Tibial nerve (tissue), 4 donors: Measurements from ENCODE around the gene NEUROD1. TPM values are rescaled to one million over a fixed set of nuclear protein-coding genes. Genes with fewer than 3 reads are reported as not detected.

Experiments
- DNase-seq, 2 donors: peaks; one replicate each; pipeline ENCODE4 v3.0.0-alpha.2; 2019; ENCODE audit warnings: low spot score in 2 of 2
- H3K27ac ChIP-seq, 4 donors: fragments of 200-600 bp; sonication (generic) in 3 of 4; one replicate each; pipeline ENCODE4 v1.5.1; 2017 to 2019; ENCODE audit warnings: mild to moderate bottlenecking in 1 of 4
- H3K27me3 ChIP-seq, 2 donors: fragments of 200-600 bp; sonication (generic) in 1 of 2; one replicate each; pipeline versions ENCODE4 v1.5.1 to v1.6.0; 2017 to 2019
- H3K36me3 ChIP-seq, 3 donors: fragments of 200-600 bp; sonication (generic); one replicate each; pipeline ENCODE4 v1.5.1; 2018 to 2019
- H3K4me1 ChIP-seq, 4 donors: fragments of 200-600 bp; sonication (generic) in 3 of 4; one replicate each; pipeline ENCODE4 v1.5.1; 2017 to 2019
- H3K4me3 ChIP-seq, 4 donors: fragments of 200-600 bp; sonication (generic) in 3 of 4; one replicate each; pipeline ENCODE4 v1.5.1; 2017 to 2019; ENCODE audit warnings: mild to moderate bottlenecking in 1 of 4, moderate library complexity in 1 of 4
- H3K9me3 ChIP-seq, 4 donors: fragments of 200-600 bp; sonication (generic) in 3 of 4; one replicate each; pipeline ENCODE4 v1.5.1; 2017 to 2019
- CTCF ChIP-seq, 5 experiments: fragments of 200-600 bp in 3 of 5; fragments of 450-650 bp in 2 of 5; sonication (generic) in 3 of 5; IDR thresholded peaks; one replicate each; pipeline ENCODE4 v1.5.1; 2016 to 2019; ENCODE audit warnings: antibody characterized with exemption in 5 of 5, mild to moderate bottlenecking in 3 of 5, moderate library complexity in 2 of 5
- EP300 ChIP-seq, 2 donors: sonication (generic); formaldehyde crosslinking; IDR thresholded peaks; one replicate each; pipeline ENCODE4 v1.6.1; 2017; ENCODE audit warnings: antibody characterized with exemption in 2 of 2, mild to moderate bottlenecking in 1 of 2
- POLR2A ChIP-seq, 2 donors: fragments of 450-650 bp; IDR thresholded peaks; one replicate each; pipeline ENCODE4 v1.6.1; 2017; ENCODE audit warnings: antibody characterized with exemption in 2 of 2, mild to moderate bottlenecking in 2 of 2, moderate library complexity in 2 of 2
- WGBS, 2 donors: methylation state at CpG; one replicate each; pipeline ENCODE4 v1.1.5; 2018; 5-methylcytosine and 5-hydroxymethylcytosine counted together
- total RNA-seq, 4 donors: library from RNA; depleted of rRNA; stranded (reverse); fragments of >200 nt; gene quantifications; one replicate each; pipeline ENCODE4 v1.1.0, GENCODE V29; 2016

Gene NEUROD1
- total RNA-seq, 4 donors from 2014 or later = not detected

- DNase-seq = no peak
- H3K27ac ChIP-seq = no peak overlapping the region
- no peaks in the 10 kb centered on the region for H3K36me3 ChIP-seq
- H3K27me3 ChIP-seq = no peaks in the 10 kb centered on the region
- WGBS, 2 donors = 85 to 87% methylated on average over 2 of the region's 2 CpGs
- no peak overlapping the region for H3K4me3 ChIP-seq
- H3K4me1 ChIP-seq = no peaks in the 10 kb centered on the region
- H3K9me3 ChIP-seq = no peaks in the 10 kb centered on the region
- no peak for TF ChIP-seq CTCF (IDR thresholded peaks at IDR 0.05)
- TF ChIP-seq EP300 (IDR thresholded peaks at IDR 0.05) = no peak
- no peak for TF ChIP-seq POLR2A (IDR thresholded peaks at IDR 0.05)
Observed at GRCh38 chr2:181648478-181649155, 31.7 kb downstream of the NEUROD1 start.

- TF ChIP-seq EP300 (IDR thresholded peaks at IDR 0.05) (no peak), POLR2A (IDR thresholded peaks at IDR 0.05) (no peak), CTCF (IDR thresholded peaks at IDR 0.05) (no peak)
- WGBS, 2 donors = 93 to 96% methylated on average over 1 of the region's 1 CpG
- H3K36me3 ChIP-seq = no peaks in the 10 kb centered on the region
Observed at GRCh38 chr2:181646415-181646987, 33.8 kb downstream of the NEUROD1 start.

DNA sequence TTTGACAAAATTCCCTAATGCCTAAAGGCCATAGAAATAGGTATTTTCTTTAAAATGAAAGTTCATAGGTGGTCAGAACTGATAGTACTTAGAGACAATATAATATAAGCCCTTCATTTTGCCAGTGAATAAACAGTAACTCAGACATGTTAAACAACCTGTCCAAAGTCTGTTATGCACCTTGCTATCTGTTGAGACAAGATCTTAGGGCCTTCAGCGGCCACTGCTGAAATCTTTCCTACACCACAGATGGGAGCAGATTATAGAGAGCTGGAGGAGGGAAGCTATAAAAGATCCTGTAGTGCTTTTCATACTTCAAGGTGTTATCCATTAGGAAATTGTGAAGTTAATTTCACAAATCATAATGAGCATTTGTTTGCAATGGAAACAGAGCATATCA lies 37.2 kb downstream of the NEUROD1 start:
- Histone ChIP-seq H3K27ac (no peak overlapping the region), H3K36me3 (no peaks in the 10 kb centered on the region), H3K4me3 (no peak overlapping the region), H3K9me3 (no peaks in the 10 kb centered on the region), H3K4me1 (no peaks in the 10 kb centered on the region), H3K27me3 (no peaks in the 10 kb centered on the region)
- TF ChIP-seq EP300 (IDR thresholded peaks at IDR 0.05) = no peak
- TF ChIP-seq POLR2A (IDR thresholded peaks at IDR 0.05) = no peak
- no peak for DNase-seq
- WGBS, 2 donors = 81 to 90% methylated on average over 1 of the region's 1 CpG

More at GRCh38 chr2:181646415-181646987, 33.8 kb downstream of the NEUROD1 start:
- Histone ChIP-seq H3K4me1 (no peaks in the 10 kb centered on the region), H3K9me3 (no peaks in the 10 kb centered on the region), H3K4me3 (no peak overlapping the region), H3K27me3 (no peaks in the 10 kb centered on the region), H3K27ac (no peak overlapping the region)
- no peak for DNase-seq

GRCh38 chr2:181642086-181642485 lies 38.2 kb downstream of the NEUROD1 start:
- 46 to 65% methylated on average over 4 of the region's 4 CpGs for WGBS, 2 donors
- DNase-seq = no peak
- no peaks in the 10 kb centered on the region for H3K36me3 ChIP-seq
- no peak for TF ChIP-seq CTCF (IDR thresholded peaks at IDR 0.05)
- no peak for TF ChIP-seq EP300 (IDR thresholded peaks at IDR 0.05)
- no peak for TF ChIP-seq POLR2A (IDR thresholded peaks at IDR 0.05)
- H3K27me3 ChIP-seq = no peaks in the 10 kb centered on the region
- no peaks in the 10 kb centered on the region for H3K4me1 ChIP-seq
- H3K4me3 ChIP-seq = no peak overlapping the region
- no peaks in the 10 kb centered on the region for H3K9me3 ChIP-seq
- H3K27ac ChIP-seq = no peak overlapping the region

DNA sequence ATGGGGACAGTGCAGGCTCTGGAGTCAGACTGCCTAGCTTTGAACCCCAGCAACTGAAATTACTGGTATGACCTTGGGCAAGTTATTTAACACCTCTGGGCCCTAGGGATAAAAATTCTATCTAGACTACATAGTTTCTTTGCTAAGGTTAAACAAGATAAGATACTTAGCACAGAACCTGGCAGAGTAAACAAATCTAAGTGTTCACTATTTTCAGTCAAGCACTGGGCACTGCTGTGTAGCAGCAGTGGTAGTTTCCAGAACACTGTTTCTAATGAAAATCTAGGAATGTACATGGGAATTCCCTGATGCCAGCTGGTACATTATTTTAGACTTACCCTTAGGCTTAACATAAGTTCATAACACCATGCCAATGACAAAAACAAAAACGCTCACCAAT lies 40.6 kb downstream of the NEUROD1 start:
- H3K4me1 ChIP-seq = no peaks in the 10 kb centered on the region
- TF ChIP-seq CTCF (IDR thresholded peaks at IDR 0.05) (no peak), EP300 (IDR thresholded peaks at IDR 0.05) (no peak), POLR2A (IDR thresholded peaks at IDR 0.05) (no peak)
- no peaks in the 10 kb centered on the region for H3K27me3 ChIP-seq
- no peak overlapping the region for H3K27ac ChIP-seq
- WGBS, 2 donors = 0% methylated on average over 1 of the region's 1 CpG
- H3K36me3 ChIP-seq = no peaks in the 10 kb centered on the region
- H3K4me3 ChIP-seq = no peak overlapping the region
- DNase-seq = no peak
- no peaks in the 10 kb centered on the region for H3K9me3 ChIP-seq
